Heart right ventricle (tissue), 16 donors: ENCODE measurements around the gene TMEM242. TPM values are rescaled to one million over a fixed set of nuclear protein-coding genes. Genes with fewer than 3 reads are reported as not detected.

ENCODE experiments used
- ATAC-seq, 8 donors: fragments of 200-7000 bp; cut with Tn5 transposase; one replicate each; pipeline ENCODE4 v1.9.1; 2020; ENCODE audit warnings: mild to moderate bottlenecking in 8 of 8, moderate library complexity in 8 of 8, moderate number of reproducible peaks in 1 of 8
- DNase-seq, 2 donors: peaks; one replicate each; pipeline ENCODE4 v3.0.0-alpha.2; 2020
- H3K27ac ChIP-seq, 10 donors: fragments of 200-600 bp; sonication (generic) in 2 of 10; one replicate each; pipeline versions ENCODE4 v1.5.0 to v1.8.0; 2020 to 2022; ENCODE audit warnings: mild to moderate bottlenecking in 3 of 10
- H3K27me3 ChIP-seq, 7 donors: fragments of 200-600 bp; one replicate each; pipeline ENCODE4 v1.8.0; 2021 to 2022; ENCODE audit warnings: mild to moderate bottlenecking in 2 of 7
- H3K36me3 ChIP-seq, 9 donors: fragments of 200-600 bp; sonication (generic) in 1 of 9; one replicate each; pipeline versions ENCODE4 v1.5.0 to v1.8.0; 2020 to 2022; ENCODE audit warnings: mild to moderate bottlenecking in 2 of 9
- H3K4me1 ChIP-seq, 9 donors: fragments of 200-600 bp; sonication (generic) in 1 of 9; one replicate each; pipeline versions ENCODE4 v1.5.0 to v1.8.0; 2020 to 2022; ENCODE audit warnings: mild to moderate bottlenecking in 4 of 9
- H3K4me3 ChIP-seq, 10 donors: fragments of 200-600 bp; sonication (generic) in 2 of 10; one replicate each; pipeline versions ENCODE4 v1.5.0 to v1.8.0; 2020 to 2022; ENCODE audit warnings: mild to moderate bottlenecking in 7 of 10, moderate library complexity in 2 of 10
- H3K9me3 ChIP-seq, 11 donors: fragments of 200-600 bp in 10 of 11; sonication (generic) in 2 of 11; one replicate each; pipeline versions ENCODE4 v1.5.0 to v1.8.0; 2013 to 2022; ENCODE audit warnings: mild to moderate bottlenecking in 2 of 11, control low read depth in 1 of 11, moderate library complexity in 1 of 11
- WGBS, 2 donors: extraction: QIAGEN DNeasy Blood & Tissue Kit; methylation state at CpG; one replicate each; pipeline ENCODE4 v1.1.7; 2013; ENCODE audit warnings: inconsistent platforms in 1 of 2; 5-methylcytosine and 5-hydroxymethylcytosine counted together
- intact Hi-C, 10 donors: fragments of 100-400 bp; cut with DNase I; formaldehyde crosslinking; loops; one replicate each; pipeline versions ENCODE4 v1.11.1 to v1.14.2; 2022
- polyA plus RNA-seq, 2 donors: library from polyadenylated mRNA; stranded (reverse); fragments of 200-250 nt; gene quantifications; one replicate each; pipeline ENCODE4 v1.2.3, GENCODE V29; 2013
- total RNA-seq, 10 donors: library from RNA; stranded (reverse); fragmentation: NEBNext Ultra II Directional in 3 of 10; extraction: Animal tissue kit (Norgen Biotek cat#: 25700) in 3 of 10; gene quantifications; one replicate each; pipeline versions ENCODE4 v1.2.1 to v1.2.4, GENCODE V29; 2021 to 2023
- TF ChIP-seq, protein P1 (sequence below), 9 donors: fragments of 200-600 bp; sonication (generic) in 2 of 9; IDR thresholded peaks; one replicate each; pipeline versions ENCODE4 v1.5.0 to v1.8.0; 2021 to 2022; ENCODE audit warnings: antibody characterized with exemption in 9 of 9, mild to moderate bottlenecking in 5 of 9, moderate library complexity in 1 of 9
- donor health status: Arrhythmogenic right ventricular cardiomyopathy.
- donor health status: ischemic (EF 13 %, LVEDD 7.1; RV severe dilation, severe dysfunction).
- donor health status: healthy with polysubstance abuse.
- donor health status: DM: no; HTN: yes; CAD: no.
- donor health status: DM: no; HTN: no; CAD: no.
- donor health status: ischemic (EF 25% LVEDD 6.9; RV normal size, moderate dysfunction).
- donor health status: ischemic (EF 25% LVEDD 5.7; RV mildly dilated, moderate dysfunction).
- donor health status: healthy.
- donor health status: DM: yes; HTN: yes; CAD: no.
- donor health status: Ischemic cardiomyopathy.
- donor health status: ischemic (EF 35%, LVEDD 5.7; RV mildly dilated, moderate dysfunction).
- donor health status: nonischemic (EF 11% LVEDD 7.7; RV severe dilation, severe dysfunction).
- donor health status: DM: yes; HTN: yes; CAD: no.
- donor health status: PGD.
- donor health status: ischemic (EF 29% LVEDD 5.4; RV normal size, mild dysfunction).
- donor health status: nonischemic (EF 23%, LVEDD 6.1; RV moderate dilation, normal function).

Gene TMEM242
- total and polyA plus RNA-seq, 12 donors = 8.9 to 18.7 (median 16.2) TPM

DNA sequence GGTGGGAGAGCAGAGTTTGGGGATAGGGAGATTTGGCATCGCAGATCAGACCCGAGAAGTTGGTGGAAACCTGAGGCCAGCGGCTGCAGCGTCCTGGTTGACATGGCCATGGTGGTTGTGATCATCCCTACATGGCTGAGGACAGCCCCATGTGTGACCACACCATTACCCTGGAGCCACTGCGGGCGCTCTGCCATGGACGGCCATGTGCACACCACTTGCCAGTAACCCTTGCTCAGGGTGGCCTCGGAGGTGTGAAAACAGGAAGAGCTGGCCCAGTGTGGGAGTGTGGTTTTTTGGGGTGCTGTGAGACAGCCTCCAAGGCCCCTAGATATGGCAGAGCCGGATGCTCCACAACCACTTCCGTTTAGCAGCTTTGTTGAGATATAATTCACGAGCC is 64.4 kb downstream of the TMEM242 start:
- TF ChIP-seq, protein P1, sequence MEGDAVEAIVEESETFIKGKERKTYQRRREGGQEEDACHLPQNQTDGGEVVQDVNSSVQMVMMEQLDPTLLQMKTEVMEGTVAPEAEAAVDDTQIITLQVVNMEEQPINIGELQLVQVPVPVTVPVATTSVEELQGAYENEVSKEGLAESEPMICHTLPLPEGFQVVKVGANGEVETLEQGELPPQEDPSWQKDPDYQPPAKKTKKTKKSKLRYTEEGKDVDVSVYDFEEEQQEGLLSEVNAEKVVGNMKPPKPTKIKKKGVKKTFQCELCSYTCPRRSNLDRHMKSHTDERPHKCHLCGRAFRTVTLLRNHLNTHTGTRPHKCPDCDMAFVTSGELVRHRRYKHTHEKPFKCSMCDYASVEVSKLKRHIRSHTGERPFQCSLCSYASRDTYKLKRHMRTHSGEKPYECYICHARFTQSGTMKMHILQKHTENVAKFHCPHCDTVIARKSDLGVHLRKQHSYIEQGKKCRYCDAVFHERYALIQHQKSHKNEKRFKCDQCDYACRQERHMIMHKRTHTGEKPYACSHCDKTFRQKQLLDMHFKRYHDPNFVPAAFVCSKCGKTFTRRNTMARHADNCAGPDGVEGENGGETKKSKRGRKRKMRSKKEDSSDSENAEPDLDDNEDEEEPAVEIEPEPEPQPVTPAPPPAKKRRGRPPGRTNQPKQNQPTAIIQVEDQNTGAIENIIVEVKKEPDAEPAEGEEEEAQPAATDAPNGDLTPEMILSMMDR (IDR thresholded peaks at IDR 0.05) = no peak
- DNase-seq (no peak), ATAC-seq (no peak)
- no peak overlapping the region for H3K4me3 ChIP-seq
- no peak overlapping the region for H3K27ac ChIP-seq
- intact Hi-C loops = no loop called here
- H3K4me1 ChIP-seq = peaks cover 0 to 14% (median 8%) of the 10 kb centered on the region in 9 donors
- WGBS, 2 donors = 96 to 99% methylated on average over 11 of the region's 11 CpGs
- H3K27me3 ChIP-seq = no peaks in the 10 kb centered on the region
- no peaks in the 10 kb centered on the region for H3K9me3 ChIP-seq
- no peaks in the 10 kb centered on the region for H3K36me3 ChIP-seq

DNA sequence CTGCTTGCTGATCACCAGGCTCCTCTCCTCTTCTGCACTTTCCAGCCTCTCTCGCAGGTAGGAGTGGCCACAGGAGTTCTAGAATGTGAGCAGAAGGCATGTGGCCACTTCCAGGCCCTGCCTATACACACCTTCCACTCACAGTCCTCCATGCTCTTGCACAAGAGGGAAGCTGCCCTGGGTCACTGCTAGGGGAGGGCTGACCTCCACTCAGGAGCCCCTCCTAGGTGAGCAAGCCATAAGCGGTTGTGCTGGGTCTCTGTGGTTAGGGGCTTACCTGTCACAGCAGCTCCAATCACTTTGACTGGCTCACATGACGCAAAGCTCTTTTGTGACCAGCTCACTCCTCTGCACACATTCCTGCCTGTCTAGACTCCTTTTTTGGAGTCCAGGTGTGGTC is 68.2 kb downstream of the TMEM242 start:
- H3K4me1 ChIP-seq = peaks cover 0 to 9% (median 3%) of the 10 kb centered on the region in 9 donors
- intact Hi-C loops = no loop called here

DNA sequence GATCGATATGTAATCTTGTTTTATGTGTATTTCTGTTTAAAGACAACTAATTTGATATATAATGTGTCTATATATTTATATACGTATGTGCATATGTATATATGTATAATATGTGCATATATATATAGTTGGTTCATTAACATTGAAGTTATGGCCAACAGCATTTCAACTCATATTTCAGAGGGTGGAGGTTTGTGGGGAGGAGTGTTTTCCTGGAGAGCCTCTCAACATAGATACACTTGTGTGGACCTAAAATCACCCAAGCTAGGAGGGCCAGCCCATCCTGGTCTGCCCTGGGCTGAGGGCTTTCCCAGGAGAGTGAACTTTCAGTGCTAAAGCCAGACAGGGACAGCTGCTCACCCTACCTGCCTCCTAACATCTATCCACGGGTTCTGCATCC is 68.8 kb downstream of the TMEM242 start:
- Histone ChIP-seq H3K4me1 (peaks cover 0 to 9% (median 3%) of the 10 kb centered on the region in 9 donors), H3K4me3 (no peak overlapping the region), H3K9me3 (no peaks in the 10 kb centered on the region), H3K36me3 (no peaks in the 10 kb centered on the region), H3K27me3 (no peaks in the 10 kb centered on the region), H3K27ac (no peak overlapping the region)
- no peak for DNase-seq
- 91 to 93% methylated on average over 3 of the region's 3 CpGs for WGBS, 2 donors
- TF ChIP-seq, protein P1 (IDR thresholded peaks at IDR 0.05) = no peak
- no peak for ATAC-seq
- intact Hi-C loops = no loop called here

More for the DNA sequence above, 68.2 kb downstream of the TMEM242 start:
- H3K36me3 ChIP-seq = no peaks in the 10 kb centered on the region
- H3K4me3 ChIP-seq = no peak overlapping the region
- TF ChIP-seq, protein P1 (IDR thresholded peaks at IDR 0.05) = no peak
- H3K9me3 ChIP-seq = no peaks in the 10 kb centered on the region
- 95 to 98% methylated on average over 3 of the region's 3 CpGs for WGBS, 2 donors
- no peaks in the 10 kb centered on the region for H3K27me3 ChIP-seq
- no peak overlapping the region for H3K27ac ChIP-seq
- ATAC-seq = peak in 1 of 8 donors; percentile 31
- DNase-seq = no peak

DNA sequence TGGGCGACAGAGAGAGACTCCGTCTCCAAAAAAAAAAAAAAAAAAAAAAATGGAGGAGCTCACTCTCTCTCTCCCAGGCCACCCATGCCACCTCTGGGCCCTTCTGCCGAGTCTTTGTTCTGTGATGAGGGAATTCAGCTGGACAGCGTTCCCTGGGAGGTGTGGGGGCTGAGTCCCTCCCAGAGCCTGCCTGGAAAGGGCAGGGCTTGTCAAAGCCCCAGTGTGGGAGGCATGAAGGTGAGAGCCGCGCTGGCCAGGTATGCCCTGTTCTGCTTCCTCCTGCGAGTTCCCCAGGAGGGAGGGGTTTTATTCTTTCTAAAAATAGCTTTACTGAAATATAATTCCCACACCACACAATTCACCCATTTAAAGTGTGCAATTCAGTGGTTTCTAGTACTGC is 69.6 kb downstream of the TMEM242 start:
- no peak for DNase-seq
- intact Hi-C loops = no loop called here
- TF ChIP-seq, protein P1 (IDR thresholded peaks at IDR 0.05) = no peak
- no peaks in the 10 kb centered on the region for H3K36me3 ChIP-seq
- no peak for ATAC-seq
- H3K9me3 ChIP-seq = peaks cover 0 to 4% (median 0%) of the 10 kb centered on the region in 11 donors
- H3K27ac ChIP-seq = no peak overlapping the region
- WGBS, 2 donors = 84 to 88% methylated on average over 7 of the region's 7 CpGs
- H3K27me3 ChIP-seq = no peaks in the 10 kb centered on the region
- H3K4me3 ChIP-seq = no peak overlapping the region
- peaks cover 0 to 9% (median 3%) of the 10 kb centered on the region in 9 donors for H3K4me1 ChIP-seq
